ENCODE data around the gene TMEM120B. TPM values are rescaled to one million over a fixed set of nuclear protein-coding genes. Genes with fewer than 3 reads are reported as not detected.

Gene TMEM120B
- total RNA-seq, 1 experiment from 2014 or later: 13.2 TPM

- DNase-seq (ENCODE audit: low spot score): peak; percentile 94
These were observed 90.5 kb downstream of the TMEM120B start for GRCh38 chr12:121802843-121803698.

DNA sequence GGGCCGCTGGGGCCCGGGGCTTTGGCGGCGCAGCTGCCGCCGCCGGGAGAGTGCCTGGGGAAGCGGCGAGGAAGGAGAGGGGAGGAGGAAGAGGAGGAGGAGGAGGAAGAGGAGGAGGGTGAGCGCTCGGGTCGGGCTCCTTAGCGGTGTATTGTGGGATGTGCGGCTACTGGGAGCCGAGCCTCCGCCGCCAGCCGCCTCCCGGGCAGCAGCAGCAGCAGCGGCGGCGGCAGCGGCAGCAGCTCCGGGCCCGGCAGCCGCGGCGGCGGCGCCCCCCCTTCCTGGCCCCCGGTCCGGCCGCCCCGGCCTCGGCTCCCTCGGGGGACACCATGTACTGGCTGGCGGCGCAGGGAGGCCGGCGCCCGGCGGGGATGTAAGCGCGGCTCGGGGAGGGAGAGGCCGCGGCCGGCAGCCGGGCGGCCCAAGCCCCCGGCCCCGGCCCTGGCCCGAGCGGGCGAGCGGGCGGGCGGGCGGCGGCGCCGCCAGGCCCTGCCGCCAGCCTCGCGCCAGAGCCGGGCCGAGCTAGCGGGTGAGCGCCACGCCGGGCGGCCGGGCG, 91.4 kb downstream of the TMEM120B start, which contains the start of gene SETD1B:
SETD1B (plus strand) TSS at position 149 of the 556 bp plus-strand sequence. CDS start 729 bp downstream, outside the sequence.
- DNase-seq (ENCODE audit: low spot score): peak; percentile 47

GRCh38 chr12:121804417-121805111, 92.0 kb downstream of the TMEM120B start:
- DNase-seq (ENCODE audit: low spot score): peak; percentile 46

- DNase-seq (ENCODE audit: low spot score): peak; percentile 55
These were observed 92.8 kb downstream of the TMEM120B start for GRCh38 chr12:121805171-121806008.

DNA sequence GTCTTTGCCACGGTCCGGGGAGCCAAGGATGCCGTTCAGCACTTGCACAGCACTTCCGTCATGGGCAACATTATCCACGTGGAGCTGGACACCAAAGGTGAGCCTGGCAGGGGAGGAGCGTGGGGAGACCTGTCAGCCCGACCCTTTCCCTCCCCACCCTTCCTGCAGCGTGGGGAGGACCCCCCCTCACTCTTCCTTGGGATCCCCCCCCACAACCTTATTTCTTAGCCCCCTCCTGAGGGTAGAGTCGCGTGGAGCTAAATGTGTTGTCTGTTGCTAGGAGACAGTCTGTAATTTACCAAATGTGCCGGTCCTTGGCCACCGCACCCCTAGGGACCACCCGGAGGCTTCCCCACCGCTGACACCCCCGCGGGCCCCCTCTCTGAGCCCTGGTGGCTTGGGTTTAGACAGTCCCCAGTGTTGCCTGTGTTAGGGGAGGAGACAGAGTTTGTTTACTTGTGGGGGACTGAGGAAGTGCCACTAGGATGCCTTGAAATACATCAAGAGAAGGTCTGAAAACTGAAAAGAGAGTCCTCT, 93.5 kb downstream of the TMEM120B start:
- DNase-seq (ENCODE audit: low spot score): no peak

GRCh38 chr12:121806546-121807423, 94.2 kb downstream of the TMEM120B start:
- peak; percentile 55 for DNase-seq (ENCODE audit: low spot score)

GRCh38 chr12:121807642-121808347, 95.2 kb downstream of the TMEM120B start:
- DNase-seq (ENCODE audit: low spot score): no peak

GRCh38 chr12:121808623-121809022, 96.1 kb downstream of the TMEM120B start:
- no peak for DNase-seq (ENCODE audit: low spot score)

- DNase-seq (ENCODE audit: low spot score): no peak
These were observed 97.2 kb downstream of the TMEM120B start for GRCh38 chr12:121809712-121810116.

GRCh38 chr12:121810234-121810817, 97.8 kb downstream of the TMEM120B start:
- DNase-seq (ENCODE audit: low spot score): no peak

DNA sequence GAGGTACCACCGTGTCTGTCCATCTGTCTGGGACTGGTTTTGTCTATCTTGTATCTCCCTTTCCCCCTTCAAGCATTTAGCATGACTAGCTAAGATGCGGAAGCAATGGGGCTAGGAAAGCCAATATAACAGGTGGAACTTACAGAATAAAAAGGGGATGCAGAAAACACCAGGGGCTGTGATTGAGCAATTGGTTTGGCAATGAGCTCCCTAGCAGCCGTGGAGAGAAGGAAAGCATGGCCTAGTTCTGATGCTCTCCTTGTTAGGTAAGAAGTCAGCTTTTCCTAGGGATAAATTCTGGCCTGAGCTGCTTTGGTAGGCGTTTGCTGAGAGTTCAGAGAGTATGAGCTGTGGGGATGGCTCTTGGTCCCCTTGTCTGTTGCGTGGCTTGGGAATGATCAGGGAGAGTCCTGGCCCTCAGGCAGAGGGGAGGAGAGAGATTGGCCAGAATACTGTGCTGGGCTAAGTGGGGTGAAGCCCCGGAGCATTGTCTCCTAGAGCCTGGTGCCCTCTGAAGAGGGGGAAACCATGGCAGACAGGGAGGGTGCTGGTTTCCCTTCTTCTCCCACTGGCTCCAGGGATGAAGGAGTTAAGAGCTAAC, 98.4 kb downstream of the TMEM120B start:
- DNase-seq (ENCODE audit: low spot score): no peak

DNA sequence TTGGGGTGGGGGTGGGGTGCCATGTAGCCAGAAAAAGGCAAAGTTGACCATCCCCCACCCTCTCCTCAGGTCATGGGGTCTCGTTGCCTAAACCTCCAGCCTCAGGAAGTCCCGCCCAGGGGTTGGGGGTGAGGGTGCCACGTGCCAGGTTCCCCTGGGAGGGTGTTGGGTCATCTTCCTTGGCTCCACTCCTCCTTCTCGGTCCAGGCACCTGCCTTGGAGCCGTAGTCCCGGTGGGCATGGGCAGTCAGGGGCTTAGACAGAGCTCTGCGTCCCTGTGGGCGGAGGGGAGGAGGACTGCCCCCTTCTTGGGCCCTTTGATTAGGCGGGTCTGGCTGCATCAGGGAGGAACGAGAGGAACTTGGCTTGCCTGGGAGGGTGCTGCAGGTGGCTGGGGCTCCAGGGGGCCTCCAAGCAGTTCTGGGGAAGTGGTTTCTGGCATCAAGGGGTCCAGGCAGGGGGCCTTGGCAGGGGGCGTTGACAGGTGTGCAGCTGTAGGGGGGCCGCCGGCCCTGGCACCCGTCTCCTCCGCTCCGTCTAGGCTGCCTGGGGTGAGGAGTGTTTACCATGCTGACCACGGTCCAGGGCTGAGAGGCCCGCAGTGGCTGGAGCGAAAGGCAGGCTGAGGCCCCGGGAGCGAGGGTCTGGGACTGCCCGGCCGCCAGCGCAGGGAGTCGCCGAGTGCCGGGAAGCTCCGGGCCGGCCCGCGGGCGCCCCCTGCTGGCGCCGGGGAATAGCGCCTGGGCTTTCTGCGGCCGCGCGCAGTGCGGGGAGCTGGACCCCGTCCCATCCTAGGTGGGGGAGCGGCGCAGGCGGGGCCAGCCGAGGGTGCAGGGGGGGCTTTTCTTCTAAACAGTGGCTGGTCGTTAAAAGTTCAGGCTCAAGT, 99.1 kb downstream of the TMEM120B start:
- peak; percentile 81 for DNase-seq (ENCODE audit: low spot score)

DNA sequence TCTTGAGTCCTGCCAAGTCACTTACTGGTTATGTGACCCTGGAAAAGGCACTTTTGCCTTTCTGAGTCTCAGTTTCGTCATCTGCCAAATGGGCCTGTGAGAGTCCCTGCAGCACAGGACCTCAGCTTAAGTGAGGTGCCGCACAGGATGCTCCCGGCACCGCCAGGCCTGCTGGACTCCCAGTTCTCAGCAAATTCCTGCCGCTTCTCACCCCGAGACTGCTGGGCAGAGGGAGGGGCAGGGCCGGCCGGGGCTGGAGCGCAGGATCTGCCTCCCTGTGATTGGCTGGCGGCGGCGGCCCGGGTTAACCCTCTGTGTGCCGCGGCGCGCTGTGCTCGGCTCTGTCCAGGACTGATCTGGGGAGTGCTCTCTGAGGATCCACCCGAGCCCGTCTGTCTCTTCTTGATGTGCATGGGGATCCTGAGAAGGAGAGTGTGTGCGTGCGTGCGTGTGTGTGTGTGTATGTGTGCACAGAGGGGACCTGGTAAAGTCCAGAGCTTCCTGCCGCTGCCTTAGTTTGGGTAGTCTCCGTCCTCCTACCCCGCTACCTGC, 99.8 kb downstream of the TMEM120B start:
- DNase-seq (ENCODE audit: low spot score): peak; percentile 75

- DNase-seq (ENCODE audit: low spot score): no peak
These were observed 100.7 kb downstream of the TMEM120B start for GRCh38 chr12:121812921-121813896.

- no peak for DNase-seq (ENCODE audit: low spot score)
These were observed 101.4 kb downstream of the TMEM120B start for GRCh38 chr12:121813951-121814350.
